CD14-positive monocyte (primary cell): ENCODE data around the gene NFKB2. TPM values are rescaled to one million over a fixed set of nuclear protein-coding genes. Genes with fewer than 3 reads are reported as not detected.

Experiments
- DNase-seq, 3 donors: peaks; one replicate each; pipeline ENCODE4 v3.0.0-alpha.2; 2011 to 2022
- H2AFZ ChIP-seq: 2 replicates; pipeline ENCODE4 v1.6.0; 2012; ENCODE audit warnings: mild to moderate bottlenecking, low read depth, low read length, inconsistent platforms; ENCODE audit not compliant: insufficient read depth, poor library complexity, severe bottlenecking
- H3K27ac ChIP-seq, 2 donors: 1 replicate in 1 of 2; 2 replicates in 1 of 2; pipeline ENCODE4 v1.5.1; 2012 to 2013; ENCODE audit warnings: low read length in 2 of 2, control low read depth in 1 of 2, inconsistent platforms in 1 of 2, low read depth in 1 of 2, mild to moderate bottlenecking in 1 of 2
- H3K27me3 ChIP-seq, 2 donors: one replicate each; pipeline versions ENCODE4 v1.6.0 to v1.6.1; 2011 to 2013; ENCODE audit warnings: low read length in 2 of 2; ENCODE audit not compliant: control insufficient read depth in 2 of 2, insufficient read depth in 2 of 2
- H3K36me3 ChIP-seq, 2 donors: replicated peaks in 1 of 2; 1 replicate in 1 of 2; 2 replicates in 1 of 2; pipeline versions ENCODE4 v1.5.1 to v1.6.1; 2012 to 2013; ENCODE audit warnings: low read length in 2 of 2, control low read depth in 1 of 2, inconsistent platforms in 1 of 2, mild to moderate bottlenecking in 1 of 2; ENCODE audit not compliant: insufficient read depth in 2 of 2, control insufficient read depth in 1 of 2
- H3K4me1 ChIP-seq, 2 donors: 1 replicate in 1 of 2; 2 replicates in 1 of 2; pipeline versions ENCODE4 v1.5.1 to v1.6.1; 2012 to 2013; ENCODE audit warnings: low read length in 2 of 2, control low read depth in 1 of 2, inconsistent platforms in 1 of 2, mild to moderate bottlenecking in 1 of 2, moderate library complexity in 1 of 2; ENCODE audit not compliant: insufficient read depth in 2 of 2, control insufficient read depth in 1 of 2
- H3K4me2 ChIP-seq: replicated peaks from 2 replicates; pipeline ENCODE3; 2012; ENCODE audit warnings: low read length, moderate library complexity, mild to moderate bottlenecking; ENCODE audit not compliant: poor library complexity, severe bottlenecking; ENCODE audit errors: extremely low read depth
- H3K4me3 ChIP-seq, 3 experiments: fragments of 200-600 bp in 1 of 3; sonication (generic) in 1 of 3; replicated peaks in 1 of 3; 1 replicate in 2 of 3; 2 replicates in 1 of 3; pipeline ENCODE4 v1.5.1; 2011 to 2013; ENCODE audit warnings: low read length in 3 of 3, mild to moderate bottlenecking in 3 of 3, control low read depth in 2 of 3, low read depth in 2 of 3, inconsistent platforms in 1 of 3, moderate library complexity in 1 of 3
- H3K79me2 ChIP-seq: 2 replicates; pipeline ENCODE4 v1.6.0; 2012; ENCODE audit warnings: mild to moderate bottlenecking, control low read depth, inconsistent platforms, low read length, moderate library complexity; ENCODE audit not compliant: insufficient read depth
- H3K9ac ChIP-seq: 2 replicates; pipeline ENCODE4 v1.6.0; 2017; ENCODE audit warnings: low read length, mild to moderate bottlenecking; ENCODE audit not compliant: insufficient read depth, poor library complexity, severe bottlenecking
- H3K9me3 ChIP-seq, 2 donors: replicated peaks in 1 of 2; 1 replicate in 1 of 2; 2 replicates in 1 of 2; pipeline versions ENCODE4 v1.5.1 to v1.6.1; 2012 to 2013; ENCODE audit warnings: low read length in 2 of 2, control low read depth in 1 of 2; ENCODE audit not compliant: control insufficient read depth in 1 of 2, insufficient read depth in 1 of 2
- H4K20me1 ChIP-seq: 2 replicates; pipeline ENCODE4 v1.6.0; 2012; ENCODE audit warnings: mild to moderate bottlenecking, low read length, control low read depth, moderate library complexity; ENCODE audit not compliant: insufficient read depth
- H3K27ac Mint-ChIP-seq, 7 donors: one replicate each; pipeline ENCODE4 v1.8.0; 2020; ENCODE audit warnings: mild to moderate bottlenecking in 7 of 7, mixed read lengths in 7 of 7, moderate library complexity in 6 of 7, inconsistent platforms in 2 of 7
- H3K27me3 Mint-ChIP-seq, 3 donors: one replicate each; pipeline ENCODE4 v1.8.0; 2021 to 2022; ENCODE audit warnings: low read depth in 3 of 3, mild to moderate bottlenecking in 3 of 3, mixed read lengths in 3 of 3, moderate library complexity in 3 of 3, inconsistent platforms in 1 of 3
- H3K36me3 Mint-ChIP-seq, 2 donors: one replicate each; pipeline ENCODE4 v1.8.0; 2020; ENCODE audit warnings: mixed read lengths in 2 of 2, inconsistent platforms in 1 of 2, mild to moderate bottlenecking in 1 of 2
- H3K4me1 Mint-ChIP-seq: one replicate; pipeline ENCODE4 v1.8.0; 2020; ENCODE audit warnings: mild to moderate bottlenecking, mixed read lengths
- H3K4me3 Mint-ChIP-seq, 2 donors: one replicate each; pipeline ENCODE4 v1.8.0; 2020; ENCODE audit warnings: mild to moderate bottlenecking in 2 of 2, mixed read lengths in 2 of 2, moderate library complexity in 1 of 2
- H3K9me3 Mint-ChIP-seq, 7 donors: one replicate each; pipeline ENCODE4 v1.8.0; 2020 to 2022; ENCODE audit warnings: mixed read lengths in 7 of 7, mild to moderate bottlenecking in 6 of 7, moderate library complexity in 6 of 7, inconsistent platforms in 2 of 7
- WGBS: methylation state at CpG from one replicate; pipeline ENCODE4 v1.1.5; 2013; ENCODE audit warnings: missing lambda C conversion rate; ENCODE audit not compliant: insufficient coverage; 5-methylcytosine and 5-hydroxymethylcytosine counted together
- intact Hi-C, 2 donors: fragments of 100-400 bp; cut with micrococcal nuclease; formaldehyde crosslinking; loops; one replicate each; pipeline versions ENCODE4 v1.15.0 to v1.15.1; 2023
- polyA plus RNA-seq, 3 donors: library from polyadenylated mRNA; depleted of rRNA in 1 of 3; unstranded in 2 of 3; stranded (reverse) in 1 of 3; fragments of 300-500 nt in 2 of 3; fragments of >200 nt in 1 of 3; fragmentation: Illumina TruSeq in 2 of 3; gene quantifications; 1 replicate in 2 of 3; 2 replicates in 1 of 3; pipeline ENCODE4 v1.2.3, GENCODE V29; 2012 to 2021
- TF ChIP-seq, protein P1 (sequence below): fragments of 200-600 bp; IDR thresholded peaks from one replicate; pipeline ENCODE4 v1.8.0; 2022; ENCODE audit warnings: antibody characterized with exemption, mild to moderate bottlenecking

Gene NFKB2
- polyA plus RNA-seq, 3 donors = 6.8 to 111 (median 15.0) TPM

DNA sequence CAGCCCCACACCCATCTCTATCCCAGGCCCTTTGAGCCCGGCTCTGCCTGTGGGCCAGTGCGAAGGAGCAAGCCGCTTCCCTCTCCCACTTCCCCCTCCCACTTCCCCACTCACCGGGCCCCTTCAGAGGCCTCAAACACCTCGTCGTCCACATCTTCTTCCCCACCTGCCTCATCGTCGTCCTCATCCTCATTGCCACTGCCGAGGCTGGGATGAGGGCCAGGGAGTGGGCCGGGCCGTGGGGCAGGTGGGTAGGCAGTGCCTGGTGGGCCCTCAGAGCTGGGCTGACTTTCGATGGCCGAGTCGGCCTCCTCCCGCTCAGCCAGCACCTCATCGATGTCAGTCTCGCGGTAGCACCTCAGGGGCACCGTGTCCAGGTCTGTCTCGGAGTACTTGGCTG, 19.2 kb downstream of the NFKB2 start:
- Histone ChIP-seq H3K79me2 (no peaks in the 10 kb centered on the region), H4K20me1 (no peaks in the 10 kb centered on the region), H3K27ac (no peak overlapping the region), H3K9ac (no peak overlapping the region), H2AFZ (no peak overlapping the region), H3K27me3 (peaks cover 39 to 68% of the 10 kb centered on the region in 2 donors), H3K4me2 (no peak overlapping the region), H3K4me3 (no peak overlapping the region), H3K4me1 (peaks cover 13 to 22% of the 10 kb centered on the region in 2 donors), H3K9me3 (peaks cover 0 to 16% of the 10 kb centered on the region in 2 donors), H3K36me3 (no peaks in the 10 kb centered on the region)
- Mint-ChIP-seq H3K27me3 (peaks cover 56 to 82% (median 58%) of the 10 kb centered on the region in 3 donors), H3K4me1 (peaks cover 24% of the 10 kb centered on the region), H3K27ac (no peak overlapping the region), H3K9me3 (peaks cover 0 to 14% (median 9%) of the 10 kb centered on the region in 7 donors), H3K4me3 (peak overlapping the region in 1 of 2 donors; percentile 16), H3K36me3 (peaks cover 0 to 8% of the 10 kb centered on the region in 2 donors)
- no peak for DNase-seq
- 64% methylated on average over 11 of the region's 20 CpGs for WGBS
- TF ChIP-seq, protein P1, sequence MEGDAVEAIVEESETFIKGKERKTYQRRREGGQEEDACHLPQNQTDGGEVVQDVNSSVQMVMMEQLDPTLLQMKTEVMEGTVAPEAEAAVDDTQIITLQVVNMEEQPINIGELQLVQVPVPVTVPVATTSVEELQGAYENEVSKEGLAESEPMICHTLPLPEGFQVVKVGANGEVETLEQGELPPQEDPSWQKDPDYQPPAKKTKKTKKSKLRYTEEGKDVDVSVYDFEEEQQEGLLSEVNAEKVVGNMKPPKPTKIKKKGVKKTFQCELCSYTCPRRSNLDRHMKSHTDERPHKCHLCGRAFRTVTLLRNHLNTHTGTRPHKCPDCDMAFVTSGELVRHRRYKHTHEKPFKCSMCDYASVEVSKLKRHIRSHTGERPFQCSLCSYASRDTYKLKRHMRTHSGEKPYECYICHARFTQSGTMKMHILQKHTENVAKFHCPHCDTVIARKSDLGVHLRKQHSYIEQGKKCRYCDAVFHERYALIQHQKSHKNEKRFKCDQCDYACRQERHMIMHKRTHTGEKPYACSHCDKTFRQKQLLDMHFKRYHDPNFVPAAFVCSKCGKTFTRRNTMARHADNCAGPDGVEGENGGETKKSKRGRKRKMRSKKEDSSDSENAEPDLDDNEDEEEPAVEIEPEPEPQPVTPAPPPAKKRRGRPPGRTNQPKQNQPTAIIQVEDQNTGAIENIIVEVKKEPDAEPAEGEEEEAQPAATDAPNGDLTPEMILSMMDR = no peak
- intact Hi-C loops = loop anchor here in 1 of 2 donors (2.0 kb wide), 1 partner anchor 14 kb away; no protein-coding TSS in a partner anchor

DNA sequence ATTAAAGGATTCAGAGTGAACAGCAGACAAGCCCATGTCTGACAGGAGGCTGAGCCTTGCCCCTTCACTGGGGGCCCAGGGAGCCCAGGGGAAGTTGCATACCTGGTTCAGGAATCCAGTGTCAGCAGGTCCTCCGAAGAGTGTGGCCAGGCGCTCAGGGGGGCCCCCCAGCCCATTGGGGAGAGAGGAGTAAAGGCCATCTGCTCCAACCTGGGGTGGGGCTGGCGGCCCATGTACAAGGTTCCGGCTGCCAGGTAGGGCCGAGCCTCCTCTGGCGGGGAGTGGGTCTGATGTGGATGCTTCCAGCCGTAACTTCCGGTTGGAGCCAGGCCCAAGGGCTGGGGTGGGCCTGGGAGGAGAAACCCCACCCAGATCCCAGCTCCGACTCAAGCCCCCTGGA, 20.8 kb downstream of the NFKB2 start:
- TF ChIP-seq, protein P1 = no peak
- H3K4me3 Mint-ChIP-seq = no peak overlapping the region
- no peak overlapping the region for H3K9ac ChIP-seq
- H3K27ac ChIP-seq = no peak overlapping the region
- H3K79me2 ChIP-seq = peaks cover 2% of the 10 kb centered on the region
- peaks cover 22% of the 10 kb centered on the region for H3K4me1 Mint-ChIP-seq
- H3K9me3 Mint-ChIP-seq = peaks cover 0 to 7% (median 4%) of the 10 kb centered on the region in 7 donors
- peaks cover 0 to 6% of the 10 kb centered on the region in 2 donors for H3K9me3 ChIP-seq
- no peak overlapping the region for H3K27ac Mint-ChIP-seq
- peaks cover 24 to 53% of the 10 kb centered on the region in 2 donors for H3K27me3 ChIP-seq
- 83% methylated on average over 2 of the region's 9 CpGs for WGBS
- peaks cover 42 to 69% (median 44%) of the 10 kb centered on the region in 3 donors for H3K27me3 Mint-ChIP-seq
- H4K20me1 ChIP-seq = no peaks in the 10 kb centered on the region
- peaks cover 0 to 1% of the 10 kb centered on the region in 2 donors for H3K36me3 Mint-ChIP-seq
- H3K4me2 ChIP-seq = no peak overlapping the region
- H3K36me3 ChIP-seq = no peaks in the 10 kb centered on the region
- H3K4me1 ChIP-seq = peaks cover 15 to 20% of the 10 kb centered on the region in 2 donors
- intact Hi-C loops = no loop called here
- DNase-seq = no peak
- H3K4me3 ChIP-seq = no peak overlapping the region
- no peak overlapping the region for H2AFZ ChIP-seq
